Motor neuron (in vitro differentiated cells): ENCODE results near the gene CPXCR1. TPM values are rescaled to one million over a fixed set of nuclear protein-coding genes. Genes with fewer than 3 reads are reported as not detected.
"Not testable (repeated sequence)": the region's sequence is repeated elsewhere in the genome, so short reads cannot be mapped to it uniquely, and the experiment has no call there.

Source experiments
- ATAC-seq, 8 experiments: fragments of 200-7000 bp; cut with Tn5 transposase; replicated peaks in 6 of 8; 2 replicates each; pipeline ENCODE4 v1.8.0; 2021; ENCODE audit warnings: mild to moderate bottlenecking in 8 of 8, moderate library complexity in 8 of 8
- H3K27ac ChIP-seq, 2 donors: fragments of 250-450 bp; sonication (Bioruptor Pico); 2 replicates each; pipeline ENCODE4 v1.9.0; 2021; ENCODE audit warnings: antibody characterized with exemption in 2 of 2, mild to moderate bottlenecking in 2 of 2, moderate library complexity in 1 of 2
- H3K4me1 ChIP-seq, 2 donors: fragments of 250-450 bp; sonication (Bioruptor Pico); replicated peaks in 1 of 2; 2 replicates each; pipeline ENCODE4 v1.6.1; 2021; ENCODE audit warnings: antibody characterized with exemption in 2 of 2, mild to moderate bottlenecking in 2 of 2, moderate library complexity in 1 of 2
- H3K4me3 ChIP-seq, 5 donors: fragments of 250-450 bp; sonication (Bioruptor Pico); 2 replicates each; pipeline ENCODE4 v1.9.0; 2021; ENCODE audit warnings: antibody characterized with exemption in 5 of 5, mild to moderate bottlenecking in 5 of 5, moderate library complexity in 4 of 5
- WGBS, 10 experiments: fragments of 450-650 bp; shearing (Covaris generic); methylation state at CpG; one replicate each; pipeline ENCODE4 v1.0.0; 2022; 5-methylcytosine and 5-hydroxymethylcytosine counted together
- in situ Hi-C, 9 experiments: fragments of 400-800 bp; cut with MboI; loops; one replicate each; pipeline ENCODE4 v1.15.0; 2021; ENCODE audit warnings: low sequenced_read_pairs in 9 of 9, low pct_unique_long_range_greater_than_20kb in 2 of 9; ENCODE audit not compliant: unreplicated experiment in 9 of 9
- total RNA-seq, 8 experiments: library from RNA; unstranded; fragments of 300-600 nt; gene quantifications; 2 replicates each; pipeline versions ENCODE4 v1.2.3 to v1.2.4, GENCODE V29; 2022

Gene CPXCR1
- total RNA-seq: not detected

DNA sequence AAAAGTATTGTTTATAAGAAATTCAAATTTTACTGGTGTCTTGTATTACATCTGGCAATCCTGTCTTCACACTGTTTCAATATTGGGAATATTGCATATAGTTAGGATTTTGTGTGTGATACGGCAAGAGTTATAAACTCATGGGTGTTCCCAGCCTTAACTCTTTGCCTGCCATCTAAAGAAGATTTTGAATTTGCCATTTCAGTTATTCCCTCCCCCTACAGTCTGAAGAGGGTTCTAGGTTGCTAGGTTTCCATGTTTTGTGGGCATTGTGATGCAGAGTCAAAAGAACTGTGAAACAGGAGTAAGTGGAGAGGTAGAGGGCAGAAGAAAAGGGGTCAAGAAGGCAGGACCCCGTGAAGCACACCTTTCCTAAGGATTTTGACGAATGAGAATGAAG lies at the start of gene CPXCR1:
TSS of gene CPXCR1 (plus strand) at position 301 of the 400 bp plus-strand sequence. CDS start 6,190 bp downstream, outside the sequence.
- no peak within 1 kb of the TSS for H3K4me3 ChIP-seq
- 0 to 83% (median 60%) methylated on average over 1 to 2 of the region's 3 CpGs; no CpG with 5 or more reads in 5 of the 10 experiments for WGBS, 10 experiments
- no peak for ATAC-seq
- no peaks in the 10 kb centered on the region for H3K4me1 ChIP-seq
- in situ Hi-C loops: no loop called here
- H3K27ac ChIP-seq: no peak within 1 kb of the TSS

- in situ Hi-C loops: no loop called here
- ATAC-seq: no peak
- WGBS, 10 experiments: 0 to 100% (median 90%) methylated on average over 1 to 2 of the region's 4 CpGs; no CpG with 5 or more reads in 7 of the 10 experiments
- no peak overlapping the region for H3K27ac ChIP-seq
- no peaks in the 10 kb centered on the region for H3K4me1 ChIP-seq
- no peak overlapping the region for H3K4me3 ChIP-seq
These were observed 11.2 kb upstream of the CPXCR1 start for GRCh38 chrX:88735835-88736234.

DNA sequence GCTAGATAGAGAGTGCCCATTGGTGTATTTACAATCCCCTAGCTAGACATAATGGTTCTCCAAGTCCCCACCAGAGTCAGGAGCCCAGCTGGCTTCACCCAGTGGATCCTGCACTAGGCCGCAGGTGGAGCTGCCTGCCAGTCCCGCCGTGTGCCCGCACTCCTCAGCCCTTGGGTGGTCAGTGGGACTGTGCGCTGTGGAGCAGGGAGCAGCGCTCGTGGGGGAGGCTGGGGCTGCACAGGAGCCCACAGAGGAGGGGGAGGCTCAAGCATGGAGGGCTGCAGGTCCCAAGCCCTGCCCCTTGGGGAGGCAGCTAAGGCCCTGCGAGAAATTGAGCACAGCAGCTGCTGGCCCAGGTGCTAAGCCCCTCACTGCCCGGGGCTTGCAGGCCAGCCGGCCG lies 810 bp upstream of the CPXCR1 start:
- H3K4me1 ChIP-seq, in situ Hi-C loops: not testable (repeated sequence)
- 100% methylated on average over 1 of the region's 11 CpGs; no CpG with 5 or more reads in 9 of the 10 experiments for WGBS, 10 experiments

GRCh38 chrX:88752339-88752738 lies 5.3 kb downstream of the CPXCR1 start:
- in situ Hi-C loops: not testable (repeated sequence)
- 13 to 100% (median 83%) methylated on average over 1 to 3 of the region's 5 CpGs; no CpG with 5 or more reads in 5 of the 10 experiments for WGBS, 10 experiments

More for the DNA sequence above, 810 bp upstream of the CPXCR1 start:
- H3K27ac ChIP-seq, ATAC-seq, H3K4me3 ChIP-seq: not testable (repeated sequence)

DNA sequence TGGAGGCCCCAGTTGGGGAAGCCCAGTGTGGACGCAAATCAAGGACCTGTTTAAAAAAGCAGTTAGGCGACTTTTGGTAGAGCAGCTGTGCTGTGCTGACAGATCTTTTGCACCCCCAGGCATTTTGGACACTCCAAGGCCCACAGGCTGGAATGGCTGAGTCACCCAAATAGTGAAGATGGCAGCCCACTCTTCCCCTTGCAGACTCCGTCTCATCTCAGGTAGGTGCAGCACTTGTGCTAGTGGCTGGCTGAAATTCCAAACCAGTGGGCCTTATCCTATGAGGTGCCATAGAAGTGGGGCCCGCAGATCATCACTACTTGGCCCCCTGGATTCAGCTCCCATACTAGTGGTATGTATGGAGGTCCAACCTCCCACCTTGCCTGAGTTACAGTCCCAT lies 42.8 kb downstream of the CPXCR1 start:
- Histone ChIP-seq H3K4me3 (no peak overlapping the region), H3K4me1 (no peaks in the 10 kb centered on the region), H3K27ac (no peak overlapping the region)
- in situ Hi-C loops: no loop called here
- WGBS, 10 experiments: 100% methylated on average over 3 of the region's 4 CpGs; no CpG with 5 or more reads in 9 of the 10 experiments
- no peak for ATAC-seq

More at GRCh38 chrX:88752339-88752738, 5.3 kb downstream of the CPXCR1 start:
- not testable (repeated sequence) for H3K4me1 ChIP-seq, H3K4me3 ChIP-seq, ATAC-seq, H3K27ac ChIP-seq
